Loucy (cell line): ENCODE data around the gene SMURF2.

ENCODE experiments used
- CTCF ChIP-seq: fragments of 200-600 bp; sonication (generic); conservative IDR thresholded peaks from 2 replicates; pipeline ENCODE4 v1.5.1; 2014; ENCODE audit warnings: mild to moderate bottlenecking, antibody characterized with exemption, low read length
- EZH2phosphoT487 ChIP-seq: fragments of 200-600 bp; IDR thresholded peaks from 2 replicates; pipeline ENCODE4 v1.6.1; 2018; ENCODE audit warnings: antibody characterized with exemption, mild to moderate bottlenecking, moderate library complexity, borderline replicate concordance

GRCh38 chr17:64639516-64639915 is 22.6 kb downstream of the SMURF2 start:
- TF ChIP-seq CTCF, result no peak
- no peak for TF ChIP-seq EZH2phosphoT487
